ENCODE results near the gene NBEAL1. TPM values are rescaled to one million over a fixed set of nuclear protein-coding genes. Genes with fewer than 3 reads are reported as not detected.
"Not testable (repeated sequence)": the region's sequence is repeated elsewhere in the genome, so short reads cannot be mapped to it uniquely, and the experiment has no call there.

Gene NBEAL1
- total RNA-seq, 1 donor from 2014 or later: 18.0 TPM

DNA sequence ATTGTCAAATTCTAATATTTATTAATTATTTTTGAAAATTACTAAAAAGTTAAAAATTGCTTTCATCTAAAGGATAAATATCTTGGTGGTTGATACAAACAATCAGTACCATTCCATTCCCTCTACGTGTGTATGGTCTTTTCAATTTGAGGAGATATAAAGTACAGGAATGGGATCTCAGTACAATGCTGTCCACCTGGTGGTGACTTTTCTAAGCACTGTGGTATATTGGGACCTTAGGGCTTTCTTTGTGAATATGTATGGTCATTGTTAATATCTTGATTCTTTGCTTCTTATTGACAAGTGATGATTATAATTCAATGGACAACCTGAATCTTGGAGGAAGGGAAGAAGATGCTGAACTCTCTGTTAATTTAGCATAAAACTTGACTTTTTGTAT lies 83.1 kb downstream of the NBEAL1 start:
- TF ChIP-seq, protein P1, sequence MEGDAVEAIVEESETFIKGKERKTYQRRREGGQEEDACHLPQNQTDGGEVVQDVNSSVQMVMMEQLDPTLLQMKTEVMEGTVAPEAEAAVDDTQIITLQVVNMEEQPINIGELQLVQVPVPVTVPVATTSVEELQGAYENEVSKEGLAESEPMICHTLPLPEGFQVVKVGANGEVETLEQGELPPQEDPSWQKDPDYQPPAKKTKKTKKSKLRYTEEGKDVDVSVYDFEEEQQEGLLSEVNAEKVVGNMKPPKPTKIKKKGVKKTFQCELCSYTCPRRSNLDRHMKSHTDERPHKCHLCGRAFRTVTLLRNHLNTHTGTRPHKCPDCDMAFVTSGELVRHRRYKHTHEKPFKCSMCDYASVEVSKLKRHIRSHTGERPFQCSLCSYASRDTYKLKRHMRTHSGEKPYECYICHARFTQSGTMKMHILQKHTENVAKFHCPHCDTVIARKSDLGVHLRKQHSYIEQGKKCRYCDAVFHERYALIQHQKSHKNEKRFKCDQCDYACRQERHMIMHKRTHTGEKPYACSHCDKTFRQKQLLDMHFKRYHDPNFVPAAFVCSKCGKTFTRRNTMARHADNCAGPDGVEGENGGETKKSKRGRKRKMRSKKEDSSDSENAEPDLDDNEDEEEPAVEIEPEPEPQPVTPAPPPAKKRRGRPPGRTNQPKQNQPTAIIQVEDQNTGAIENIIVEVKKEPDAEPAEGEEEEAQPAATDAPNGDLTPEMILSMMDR (IDR thresholded peaks at IDR 0.05; ENCODE audit: borderline replicate concordance): peak; percentile 46
- H3K27ac ChIP-seq (replicated peaks): no peak overlapping the region
- intact Hi-C loops (cut with micrococcal nuclease): no loop called here
- no peak overlapping the region for H3K4me3 ChIP-seq
- H3K36me3 ChIP-seq: peaks cover 62% of the 10 kb centered on the region
- H3K9me3 ChIP-seq (replicated peaks): no peaks in the 10 kb centered on the region
- H3K27me3 ChIP-seq (ENCODE audit: low read depth): no peaks in the 10 kb centered on the region
- no peaks in the 10 kb centered on the region for H3K4me1 ChIP-seq
- DNase-seq: no peak

GRCh38 chr2:203102357-203102756 lies 87.7 kb downstream of the NBEAL1 start:
- H3K4me3 ChIP-seq; DNase-seq; H3K27me3 ChIP-seq (ENCODE audit: low read depth); H3K4me1 ChIP-seq; intact Hi-C loops (cut with micrococcal nuclease); H3K27ac ChIP-seq (replicated peaks): not testable (repeated sequence)
- H3K36me3 ChIP-seq: peaks cover 63% of the 10 kb centered on the region
- H3K9me3 ChIP-seq (replicated peaks): peaks cover 21% of the 10 kb centered on the region

DNA sequence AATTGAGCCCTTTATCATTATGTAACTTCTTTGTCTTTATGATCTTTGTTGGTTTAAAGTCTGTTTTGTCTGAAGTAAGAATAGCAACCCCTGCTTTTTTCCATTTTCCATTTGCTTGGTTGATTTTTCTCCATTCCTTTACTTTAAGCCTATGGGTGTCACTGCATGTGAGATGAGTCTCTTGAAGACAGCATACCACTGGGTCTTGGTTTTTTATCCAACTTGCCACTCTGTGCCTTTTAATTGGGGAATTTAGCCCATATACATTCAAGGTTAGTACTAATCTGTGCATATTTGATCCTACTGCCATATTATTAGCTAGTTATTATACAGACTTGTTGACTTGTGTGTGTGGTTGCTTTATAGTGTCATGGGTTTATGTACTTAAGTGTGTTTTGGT lies 89.6 kb downstream of the NBEAL1 start:
- DNase-seq: no peak
- peaks cover 21% of the 10 kb centered on the region for H3K9me3 ChIP-seq (replicated peaks)
- peaks cover 7% of the 10 kb centered on the region for H3K4me1 ChIP-seq
- TF ChIP-seq, protein P1 (IDR thresholded peaks at IDR 0.05; ENCODE audit: borderline replicate concordance): no peak
- no peak overlapping the region for H3K27ac ChIP-seq (replicated peaks)
- H3K4me3 ChIP-seq: no peak overlapping the region
- no peaks in the 10 kb centered on the region for H3K27me3 ChIP-seq (ENCODE audit: low read depth)
- peaks cover 77% of the 10 kb centered on the region for H3K36me3 ChIP-seq
- intact Hi-C loops (cut with micrococcal nuclease): no loop called here

DNA sequence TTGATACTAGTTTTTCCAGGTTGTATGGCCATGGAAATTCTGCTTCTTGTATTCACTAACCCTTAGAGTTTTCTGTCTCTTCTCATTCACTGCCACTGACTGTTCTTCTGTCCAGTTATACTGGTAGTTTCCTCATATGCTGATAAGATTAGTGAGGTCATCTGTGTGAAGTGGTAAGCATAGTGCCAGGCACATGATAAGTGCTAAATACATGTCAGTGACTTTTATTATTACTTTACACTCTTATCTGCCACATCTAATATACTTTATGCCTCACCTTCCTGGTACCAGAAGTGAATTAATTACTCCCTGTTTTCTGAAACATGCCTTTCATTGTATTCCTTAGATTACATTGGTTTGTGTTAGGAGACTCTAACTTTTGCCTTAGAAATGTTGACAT lies 91.3 kb downstream of the NBEAL1 start:
- peaks cover 21% of the 10 kb centered on the region for H3K9me3 ChIP-seq (replicated peaks)
- peaks cover 7% of the 10 kb centered on the region for H3K4me1 ChIP-seq
- intact Hi-C loops (cut with micrococcal nuclease): no loop called here
- H3K36me3 ChIP-seq: peaks cover 76% of the 10 kb centered on the region
- no peak overlapping the region for H3K4me3 ChIP-seq
- TF ChIP-seq, protein P1 (IDR thresholded peaks at IDR 0.05; ENCODE audit: borderline replicate concordance): no peak
- H3K27me3 ChIP-seq (ENCODE audit: low read depth): no peaks in the 10 kb centered on the region
- no peak overlapping the region for H3K27ac ChIP-seq (replicated peaks)
- no peak for DNase-seq

- intact Hi-C loops (cut with micrococcal nuclease); H3K27me3 ChIP-seq (ENCODE audit: low read depth); H3K4me1 ChIP-seq; DNase-seq; H3K9me3 ChIP-seq (replicated peaks); H3K27ac ChIP-seq (replicated peaks); H3K4me3 ChIP-seq: not testable (repeated sequence)
- H3K36me3 ChIP-seq: peaks cover 82% of the 10 kb centered on the region
These were observed 95.8 kb downstream of the NBEAL1 start for GRCh38 chr2:203110496-203110895.

DNA sequence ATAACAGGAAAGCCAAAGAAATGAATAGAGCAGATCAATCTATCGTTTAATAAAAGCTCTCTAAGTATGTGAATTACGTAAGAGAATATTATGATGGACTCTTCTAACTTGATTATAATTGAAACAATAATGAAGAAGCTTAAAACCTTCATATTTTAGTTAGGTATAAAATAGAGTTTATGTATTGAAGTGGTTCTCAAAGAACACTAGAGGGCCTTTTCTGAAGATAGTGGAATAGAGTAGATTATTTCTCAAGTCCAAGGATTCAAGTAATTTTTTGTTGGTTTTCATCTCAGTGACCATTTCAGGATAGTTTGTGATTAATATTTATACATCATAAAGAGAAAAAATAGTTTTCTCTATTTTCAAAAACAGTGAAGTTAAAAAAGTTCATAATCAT lies 97.7 kb downstream of the NBEAL1 start:
- H3K27ac ChIP-seq (replicated peaks): no peak overlapping the region
- DNase-seq: no peak
- H3K27me3 ChIP-seq (ENCODE audit: low read depth): no peaks in the 10 kb centered on the region
- intact Hi-C loops (cut with micrococcal nuclease): no loop called here
- H3K9me3 ChIP-seq (replicated peaks): no peaks in the 10 kb centered on the region
- H3K4me1 ChIP-seq: no peaks in the 10 kb centered on the region
- peaks cover 99% of the 10 kb centered on the region for H3K36me3 ChIP-seq
- TF ChIP-seq, protein P1 (IDR thresholded peaks at IDR 0.05; ENCODE audit: borderline replicate concordance): no peak
- H3K4me3 ChIP-seq: no peak overlapping the region

DNA sequence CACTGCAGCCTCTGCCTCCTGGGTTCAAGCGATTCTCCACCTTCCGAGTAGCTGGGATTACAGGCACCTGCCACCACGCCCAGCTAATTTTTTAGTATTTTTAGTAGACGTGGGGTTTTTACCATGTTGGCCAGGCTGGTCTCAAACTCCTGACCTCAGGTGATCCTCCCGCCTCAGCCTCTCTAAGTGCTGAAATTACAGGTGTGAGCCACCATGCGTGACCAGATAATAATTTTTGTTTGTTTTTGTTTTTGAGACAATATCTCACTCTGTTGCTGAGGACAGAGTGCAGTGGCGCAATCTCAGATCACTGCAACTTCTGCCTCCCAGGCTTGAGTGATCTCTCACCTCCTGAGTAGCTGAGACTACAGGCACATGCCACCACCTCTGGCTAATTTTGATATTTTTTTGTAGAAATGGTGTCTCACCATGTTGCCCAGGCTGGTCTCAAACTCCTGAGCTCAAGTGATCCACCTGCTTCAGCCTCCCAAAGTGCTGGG lies 100.6 kb downstream of the NBEAL1 start:
- H3K27me3 ChIP-seq (ENCODE audit: low read depth); DNase-seq; H3K27ac ChIP-seq (replicated peaks); H3K9me3 ChIP-seq (replicated peaks); H3K4me3 ChIP-seq; intact Hi-C loops (cut with micrococcal nuclease); H3K4me1 ChIP-seq: not testable (repeated sequence)
- H3K36me3 ChIP-seq: peaks cover 82% of the 10 kb centered on the region
